HL-60 (cell line): Measurements from ENCODE around the gene LRMDA.

Experiments used
- DNase-seq, 2 experiments: peaks; one replicate each; pipeline ENCODE4 v3.0.0-alpha.2; 2010 to 2020; ENCODE audit warnings: low read depth in 1 of 2, low spot score in 1 of 2
- H3K27ac ChIP-seq: fragments of 250-450 bp; sonication (Bioruptor Pico); replicated peaks from 2 replicates; pipeline ENCODE4 v1.5.1; 2020; ENCODE audit warnings: mild to moderate bottlenecking, moderate library complexity
- H3K27me3 ChIP-seq: fragments of 250-450 bp; sonication (Bioruptor Pico); 2 replicates; pipeline ENCODE4 v1.5.1; 2021; ENCODE audit warnings: mild to moderate bottlenecking, moderate library complexity; ENCODE audit not compliant: insufficient read depth, poor library complexity, severe bottlenecking
- H3K4me3 ChIP-seq: replicated peaks from 2 replicates; pipeline ENCODE4 v1.5.1; 2011; ENCODE audit warnings: mild to moderate bottlenecking, control low read depth, low read length; ENCODE audit not compliant: insufficient read depth
- GABPA ChIP-seq: IDR thresholded peaks from 2 replicates; pipeline ENCODE4 v1.6.1; 2012; ENCODE audit warnings: low read depth
- POLR2AphosphoS5 ChIP-seq: IDR thresholded peaks from 2 replicates; pipeline ENCODE4 v1.6.1; 2012; ENCODE audit warnings: low read depth
- SPI1 ChIP-seq: IDR thresholded peaks from 2 replicates; pipeline ENCODE4 v1.6.1; 2012; ENCODE audit warnings: low read depth, mild to moderate bottlenecking, borderline replicate concordance
- TF ChIP-seq, protein P1 (sequence below): IDR thresholded peaks from one replicate; pipeline ENCODE4 v1.5.1; 2011; ENCODE audit warnings: low read length, control low read depth, inconsistent platforms; ENCODE audit not compliant: insufficient read depth
- TF ChIP-seq, protein P2 (sequence below): IDR thresholded peaks from 2 replicates; pipeline ENCODE4 v1.6.1; 2012; ENCODE audit warnings: low read depth; ENCODE audit not compliant: insufficient replicate concordance

The LRMDA gene

GRCh38 chr10:76025124-76025477 is 593.7 kb downstream of the LRMDA start:
- DNase-seq: no peak
- Histone ChIP-seq H3K4me3 (no peak overlapping the region), H3K27me3 (no peaks in the 10 kb centered on the region), H3K27ac (no peak overlapping the region)
- TF ChIP-seq GABPA (no peak), POLR2AphosphoS5 (no peak), SPI1 (no peak)
- TF ChIP-seq, protein P1, sequence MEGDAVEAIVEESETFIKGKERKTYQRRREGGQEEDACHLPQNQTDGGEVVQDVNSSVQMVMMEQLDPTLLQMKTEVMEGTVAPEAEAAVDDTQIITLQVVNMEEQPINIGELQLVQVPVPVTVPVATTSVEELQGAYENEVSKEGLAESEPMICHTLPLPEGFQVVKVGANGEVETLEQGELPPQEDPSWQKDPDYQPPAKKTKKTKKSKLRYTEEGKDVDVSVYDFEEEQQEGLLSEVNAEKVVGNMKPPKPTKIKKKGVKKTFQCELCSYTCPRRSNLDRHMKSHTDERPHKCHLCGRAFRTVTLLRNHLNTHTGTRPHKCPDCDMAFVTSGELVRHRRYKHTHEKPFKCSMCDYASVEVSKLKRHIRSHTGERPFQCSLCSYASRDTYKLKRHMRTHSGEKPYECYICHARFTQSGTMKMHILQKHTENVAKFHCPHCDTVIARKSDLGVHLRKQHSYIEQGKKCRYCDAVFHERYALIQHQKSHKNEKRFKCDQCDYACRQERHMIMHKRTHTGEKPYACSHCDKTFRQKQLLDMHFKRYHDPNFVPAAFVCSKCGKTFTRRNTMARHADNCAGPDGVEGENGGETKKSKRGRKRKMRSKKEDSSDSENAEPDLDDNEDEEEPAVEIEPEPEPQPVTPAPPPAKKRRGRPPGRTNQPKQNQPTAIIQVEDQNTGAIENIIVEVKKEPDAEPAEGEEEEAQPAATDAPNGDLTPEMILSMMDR: no peak
- TF ChIP-seq, protein P2, sequence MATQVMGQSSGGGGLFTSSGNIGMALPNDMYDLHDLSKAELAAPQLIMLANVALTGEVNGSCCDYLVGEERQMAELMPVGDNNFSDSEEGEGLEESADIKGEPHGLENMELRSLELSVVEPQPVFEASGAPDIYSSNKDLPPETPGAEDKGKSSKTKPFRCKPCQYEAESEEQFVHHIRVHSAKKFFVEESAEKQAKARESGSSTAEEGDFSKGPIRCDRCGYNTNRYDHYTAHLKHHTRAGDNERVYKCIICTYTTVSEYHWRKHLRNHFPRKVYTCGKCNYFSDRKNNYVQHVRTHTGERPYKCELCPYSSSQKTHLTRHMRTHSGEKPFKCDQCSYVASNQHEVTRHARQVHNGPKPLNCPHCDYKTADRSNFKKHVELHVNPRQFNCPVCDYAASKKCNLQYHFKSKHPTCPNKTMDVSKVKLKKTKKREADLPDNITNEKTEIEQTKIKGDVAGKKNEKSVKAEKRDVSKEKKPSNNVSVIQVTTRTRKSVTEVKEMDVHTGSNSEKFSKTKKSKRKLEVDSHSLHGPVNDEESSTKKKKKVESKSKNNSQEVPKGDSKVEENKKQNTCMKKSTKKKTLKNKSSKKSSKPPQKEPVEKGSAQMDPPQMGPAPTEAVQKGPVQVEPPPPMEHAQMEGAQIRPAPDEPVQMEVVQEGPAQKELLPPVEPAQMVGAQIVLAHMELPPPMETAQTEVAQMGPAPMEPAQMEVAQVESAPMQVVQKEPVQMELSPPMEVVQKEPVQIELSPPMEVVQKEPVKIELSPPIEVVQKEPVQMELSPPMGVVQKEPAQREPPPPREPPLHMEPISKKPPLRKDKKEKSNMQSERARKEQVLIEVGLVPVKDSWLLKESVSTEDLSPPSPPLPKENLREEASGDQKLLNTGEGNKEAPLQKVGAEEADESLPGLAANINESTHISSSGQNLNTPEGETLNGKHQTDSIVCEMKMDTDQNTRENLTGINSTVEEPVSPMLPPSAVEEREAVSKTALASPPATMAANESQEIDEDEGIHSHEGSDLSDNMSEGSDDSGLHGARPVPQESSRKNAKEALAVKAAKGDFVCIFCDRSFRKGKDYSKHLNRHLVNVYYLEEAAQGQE: no peak

DNA sequence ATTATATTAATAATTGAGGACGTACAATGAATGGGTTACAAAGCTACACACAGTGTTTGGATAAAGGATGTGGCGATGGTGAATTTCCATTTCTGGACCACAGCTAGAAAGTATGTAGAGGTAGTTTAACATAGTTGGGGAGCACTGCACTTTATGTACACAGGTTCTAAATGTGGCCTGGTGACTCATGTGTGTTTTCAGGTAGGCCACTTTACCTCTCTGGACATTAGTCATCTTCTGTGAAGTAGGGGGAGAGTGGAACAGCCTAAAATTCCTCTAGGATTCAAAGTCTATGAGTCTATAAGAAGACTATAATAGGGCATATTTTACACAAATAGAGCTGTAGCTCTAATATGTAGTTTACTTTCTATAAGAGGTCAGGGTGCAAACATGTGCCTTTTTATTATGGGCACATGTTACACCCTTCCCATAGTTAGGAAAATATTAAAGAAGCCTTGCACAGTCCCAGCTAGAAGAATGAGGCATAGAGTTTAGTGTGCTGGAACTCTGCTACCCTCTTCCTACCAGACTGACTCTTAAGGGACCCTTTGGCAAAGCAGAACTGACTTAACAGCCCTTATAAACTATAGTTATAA is 594.9 kb downstream of the LRMDA start:
- Histone ChIP-seq H3K27me3 (no peaks in the 10 kb centered on the region), H3K27ac (no peak overlapping the region), H3K4me3 (no peak overlapping the region)
- TF ChIP-seq, protein P1: no peak
- TF ChIP-seq SPI1 (no peak), GABPA (no peak), POLR2AphosphoS5 (no peak)
- TF ChIP-seq, protein P2: no peak
- no peak for DNase-seq

- no peak overlapping the region for H3K4me3 ChIP-seq
- no peak overlapping the region for H3K27ac ChIP-seq
- H3K27me3 ChIP-seq: no peaks in the 10 kb centered on the region
- TF ChIP-seq SPI1 (no peak), GABPA (no peak)
- DNase-seq: no peak
These were observed 595.5 kb downstream of the LRMDA start for GRCh38 chr10:76026905-76027304.

GRCh38 chr10:76029782-76030181 is 598.4 kb downstream of the LRMDA start:
- no peak for TF ChIP-seq SPI1
- TF ChIP-seq, protein P1: no peak
- no peak for TF ChIP-seq GABPA
- TF ChIP-seq, protein P2: no peak
- TF ChIP-seq POLR2AphosphoS5: no peak
- Histone ChIP-seq H3K27me3 (no peaks in the 10 kb centered on the region), H3K27ac (no peak overlapping the region), H3K4me3 (no peak overlapping the region)
- DNase-seq: no peak
